Progenitor cell of endocrine pancreas (in vitro differentiated cells): ENCODE data around the gene CD19. TPM values are rescaled to one million over a fixed set of nuclear protein-coding genes. Genes with fewer than 3 reads are reported as not detected.

Source experiments
- DNase-seq: peaks from one replicate; pipeline ENCODE4 v3.0.0; 2021; ENCODE audit warnings: low spot score; ENCODE audit not compliant: unreplicated experiment
- H3K27ac Mint-ChIP-seq: 2 replicates; pipeline ENCODE4 v1.8.0; 2021; ENCODE audit warnings: mild to moderate bottlenecking, moderate library complexity, mixed read lengths
- H3K27me3 Mint-ChIP-seq: 2 replicates; pipeline ENCODE4 v1.8.0; 2021; ENCODE audit warnings: mixed read lengths
- H3K36me3 Mint-ChIP-seq: 2 replicates; pipeline ENCODE4 v1.8.0; 2022; ENCODE audit warnings: mixed read lengths; ENCODE audit not compliant: insufficient read depth
- H3K4me1 Mint-ChIP-seq: 2 replicates; pipeline ENCODE4 v1.8.0; 2021; ENCODE audit warnings: low read depth, mixed read lengths
- H3K4me3 Mint-ChIP-seq: 2 replicates; pipeline ENCODE4 v1.8.0; 2021; ENCODE audit warnings: low read depth, mild to moderate bottlenecking, moderate library complexity, mixed read lengths
- H3K9me3 Mint-ChIP-seq: 2 replicates; pipeline ENCODE4 v1.8.0; 2021; ENCODE audit warnings: low read depth, mixed read lengths
- total RNA-seq: library from RNA; stranded (reverse); gene quantifications from 2 replicates; pipeline ENCODE4 v1.2.1, GENCODE V29; 2021
- TF ChIP-seq, protein P1 (sequence below): fragments of 200-600 bp; sonication (generic); IDR thresholded peaks from one replicate; pipeline ENCODE4 v1.5.0; 2021; ENCODE audit warnings: antibody characterized with exemption, mild to moderate bottlenecking; ENCODE audit not compliant: unreplicated experiment

The CD19 gene
- total RNA-seq, 1 donor from 2014 or later: not detected

DNA sequence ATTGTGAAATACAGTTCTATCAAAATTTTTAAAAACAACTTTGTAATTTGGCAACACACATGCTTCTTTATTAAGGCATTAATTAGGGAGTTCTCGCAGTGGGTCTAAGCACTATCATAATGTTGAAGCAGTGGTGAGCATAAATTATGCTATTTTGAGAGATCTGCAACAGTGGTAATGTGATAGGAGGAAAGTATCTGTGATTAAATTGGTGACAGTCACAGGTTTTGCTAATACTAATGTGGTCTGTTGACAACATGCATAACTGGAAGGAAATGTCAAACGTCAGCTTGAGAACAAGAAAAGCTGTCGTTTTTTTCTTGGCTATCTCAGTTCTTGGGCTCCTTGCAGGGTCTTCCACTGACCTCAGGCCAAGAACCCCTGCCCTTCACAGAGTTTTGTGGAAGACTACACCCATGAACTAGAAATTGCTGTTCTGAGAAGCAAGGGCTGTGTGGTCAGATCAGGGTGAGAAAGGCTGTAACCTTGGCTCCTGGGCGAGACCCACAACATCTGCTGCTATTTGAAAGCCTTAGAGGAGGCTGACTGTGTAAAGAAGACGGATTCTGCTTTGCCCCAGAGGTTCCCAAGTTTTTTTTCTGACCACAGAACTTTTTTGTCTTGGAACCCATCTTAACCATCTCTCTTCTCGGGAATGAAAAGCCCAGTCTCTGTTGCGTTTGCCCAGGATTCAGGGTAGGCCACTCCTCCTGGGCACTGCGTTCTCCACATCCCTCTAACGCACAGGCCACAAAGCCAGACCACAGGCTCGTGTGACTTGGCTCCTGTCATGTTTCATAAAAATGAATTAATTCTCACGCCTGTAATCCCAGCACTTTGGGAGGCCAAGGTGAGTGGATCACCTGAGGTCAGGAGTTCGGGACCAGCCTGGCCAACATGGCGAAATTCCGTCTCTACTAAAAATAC, 39.5 kb upstream of the CD19 start:
- DNase-seq: no peak
- Mint-ChIP-seq H3K27ac (peak overlapping the region; percentile 41), H3K36me3 (no peaks in the 10 kb centered on the region), H3K27me3 (no peaks in the 10 kb centered on the region), H3K4me3 (no peak overlapping the region), H3K4me1 (no peaks in the 10 kb centered on the region), H3K9me3 (no peaks in the 10 kb centered on the region)
- TF ChIP-seq, protein P1, sequence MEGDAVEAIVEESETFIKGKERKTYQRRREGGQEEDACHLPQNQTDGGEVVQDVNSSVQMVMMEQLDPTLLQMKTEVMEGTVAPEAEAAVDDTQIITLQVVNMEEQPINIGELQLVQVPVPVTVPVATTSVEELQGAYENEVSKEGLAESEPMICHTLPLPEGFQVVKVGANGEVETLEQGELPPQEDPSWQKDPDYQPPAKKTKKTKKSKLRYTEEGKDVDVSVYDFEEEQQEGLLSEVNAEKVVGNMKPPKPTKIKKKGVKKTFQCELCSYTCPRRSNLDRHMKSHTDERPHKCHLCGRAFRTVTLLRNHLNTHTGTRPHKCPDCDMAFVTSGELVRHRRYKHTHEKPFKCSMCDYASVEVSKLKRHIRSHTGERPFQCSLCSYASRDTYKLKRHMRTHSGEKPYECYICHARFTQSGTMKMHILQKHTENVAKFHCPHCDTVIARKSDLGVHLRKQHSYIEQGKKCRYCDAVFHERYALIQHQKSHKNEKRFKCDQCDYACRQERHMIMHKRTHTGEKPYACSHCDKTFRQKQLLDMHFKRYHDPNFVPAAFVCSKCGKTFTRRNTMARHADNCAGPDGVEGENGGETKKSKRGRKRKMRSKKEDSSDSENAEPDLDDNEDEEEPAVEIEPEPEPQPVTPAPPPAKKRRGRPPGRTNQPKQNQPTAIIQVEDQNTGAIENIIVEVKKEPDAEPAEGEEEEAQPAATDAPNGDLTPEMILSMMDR: no peak

DNA sequence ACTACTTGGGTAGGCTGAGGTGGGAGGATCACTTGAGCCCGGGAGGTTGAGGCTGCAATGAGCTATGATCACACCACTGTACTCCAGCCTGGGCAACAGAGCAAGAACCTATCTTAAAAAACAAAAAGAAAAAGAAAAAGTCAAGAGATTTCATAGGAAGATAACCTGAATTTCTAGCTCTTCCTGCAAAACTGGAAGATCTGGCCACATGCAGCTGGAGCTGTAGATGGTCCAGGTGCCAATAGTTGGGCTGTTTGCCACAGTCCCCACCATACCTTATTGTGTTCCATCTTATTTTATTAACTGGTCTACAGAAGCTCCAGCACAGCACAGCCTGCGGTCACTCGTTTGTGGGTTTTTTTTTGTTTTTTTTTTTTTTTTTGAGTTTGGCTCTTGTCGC, 38.5 kb upstream of the CD19 start:
- no peaks in the 10 kb centered on the region for H3K27me3 Mint-ChIP-seq
- H3K4me1 Mint-ChIP-seq: no peaks in the 10 kb centered on the region
- no peak overlapping the region for H3K4me3 Mint-ChIP-seq
- H3K27ac Mint-ChIP-seq: no peak overlapping the region
- no peaks in the 10 kb centered on the region for H3K36me3 Mint-ChIP-seq
- TF ChIP-seq, protein P1: no peak
- no peak for DNase-seq
- no peaks in the 10 kb centered on the region for H3K9me3 Mint-ChIP-seq

DNA sequence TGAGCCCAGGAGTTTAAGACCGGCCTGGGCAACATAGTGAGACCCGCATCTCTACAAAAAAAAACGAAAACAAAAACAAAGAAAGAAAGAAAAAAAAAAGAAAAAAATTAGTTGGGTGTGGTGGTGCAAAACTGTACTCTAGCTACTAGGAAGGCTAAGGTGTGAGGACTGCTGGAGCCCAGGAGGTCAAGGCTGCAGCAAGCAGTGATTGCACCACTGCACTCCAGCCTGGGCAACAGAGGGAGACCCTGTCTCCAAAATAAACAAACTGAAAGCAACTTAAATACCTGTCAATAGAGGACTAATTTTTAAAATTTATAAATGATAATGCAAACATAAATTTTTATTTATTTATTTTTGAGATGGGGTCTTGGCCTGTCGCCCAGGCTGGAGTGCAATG, 36.2 kb upstream of the CD19 start:
- H3K4me1 Mint-ChIP-seq: no peaks in the 10 kb centered on the region
- no peak overlapping the region for H3K27ac Mint-ChIP-seq
- no peak for DNase-seq
- no peaks in the 10 kb centered on the region for H3K27me3 Mint-ChIP-seq
- TF ChIP-seq, protein P1: no peak
- no peaks in the 10 kb centered on the region for H3K9me3 Mint-ChIP-seq
- no peaks in the 10 kb centered on the region for H3K36me3 Mint-ChIP-seq
- no peak overlapping the region for H3K4me3 Mint-ChIP-seq

DNA sequence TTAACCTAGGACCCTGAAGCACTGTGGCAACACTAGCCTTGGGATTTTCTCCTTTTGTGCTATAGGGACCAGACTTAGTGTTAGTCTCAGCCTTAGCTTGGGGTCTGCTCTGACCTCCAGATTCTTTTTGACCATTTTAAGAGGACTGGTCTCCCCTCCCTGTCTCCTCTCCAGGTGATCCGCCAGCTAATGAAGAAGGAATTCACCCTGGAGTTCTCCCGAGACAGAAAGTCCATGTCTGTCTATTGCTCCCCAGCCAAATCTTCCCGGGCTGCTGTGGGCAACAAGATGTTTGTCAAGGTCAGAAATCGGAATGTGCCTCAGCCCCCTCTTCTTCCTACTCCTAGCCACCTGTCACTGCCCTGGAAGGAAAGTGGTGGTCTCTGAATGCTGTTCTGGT, 33.9 kb upstream of the CD19 start:
- no peaks in the 10 kb centered on the region for H3K4me1 Mint-ChIP-seq
- no peak overlapping the region for H3K27ac Mint-ChIP-seq
- no peaks in the 10 kb centered on the region for H3K36me3 Mint-ChIP-seq
- no peaks in the 10 kb centered on the region for H3K27me3 Mint-ChIP-seq
- H3K9me3 Mint-ChIP-seq: no peaks in the 10 kb centered on the region
- TF ChIP-seq, protein P1: no peak
- H3K4me3 Mint-ChIP-seq: no peak overlapping the region
- no peak for DNase-seq

DNA sequence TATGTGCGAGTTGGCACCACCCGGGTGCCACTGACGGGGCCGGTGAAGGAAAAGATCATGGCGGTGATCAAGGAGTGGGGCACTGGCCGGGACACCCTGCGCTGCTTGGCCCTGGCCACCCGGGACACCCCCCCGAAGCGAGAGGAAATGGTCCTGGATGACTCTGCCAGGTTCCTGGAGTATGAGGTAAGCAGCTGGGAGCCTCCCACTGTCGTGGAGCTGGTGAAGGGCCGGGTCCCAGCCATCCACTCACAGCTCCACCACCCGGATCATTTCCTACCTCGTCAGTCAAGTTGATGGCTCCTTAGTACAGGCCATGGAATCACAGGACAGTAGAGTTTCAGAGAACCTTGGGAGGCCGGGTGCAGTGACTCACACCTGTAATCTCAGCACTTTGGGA, 33.5 kb upstream of the CD19 start:
- DNase-seq: no peak
- TF ChIP-seq, protein P1: no peak
- no peak overlapping the region for H3K27ac Mint-ChIP-seq
- H3K27me3 Mint-ChIP-seq: no peaks in the 10 kb centered on the region
- no peaks in the 10 kb centered on the region for H3K4me1 Mint-ChIP-seq
- no peaks in the 10 kb centered on the region for H3K9me3 Mint-ChIP-seq
- H3K36me3 Mint-ChIP-seq: no peaks in the 10 kb centered on the region
- H3K4me3 Mint-ChIP-seq: no peak overlapping the region
